Endodermal cell (in vitro differentiated cells): ENCODE results near the gene CACUL1. TPM values are rescaled to one million over a fixed set of nuclear protein-coding genes. Genes with fewer than 3 reads are reported as not detected.
"Not testable (repeated sequence)": the region's sequence is repeated elsewhere in the genome, so short reads cannot be mapped to it uniquely, and the experiment has no call there.

Experiments used
- DNase-seq: peaks from one replicate; pipeline ENCODE4 v3.0.0-alpha.2; 2017
- H3K27ac ChIP-seq: 2 replicates; pipeline ENCODE4 v1.5.1; 2013; ENCODE audit warnings: mild to moderate bottlenecking, low read depth, low read length, moderate library complexity
- H3K27me3 ChIP-seq: 2 replicates; pipeline ENCODE4 v1.6.1; 2013; ENCODE audit warnings: mild to moderate bottlenecking, low read length, moderate library complexity; ENCODE audit not compliant: insufficient read depth, control insufficient read depth, poor library complexity, severe bottlenecking
- H3K36me3 ChIP-seq: 2 replicates; pipeline ENCODE4 v1.7.0; 2013; ENCODE audit warnings: mild to moderate bottlenecking, low read length, moderate library complexity; ENCODE audit not compliant: control insufficient read depth, insufficient read depth
- H3K4me1 ChIP-seq: one replicate; pipeline ENCODE4 v1.7.0; 2013; ENCODE audit warnings: low read length; ENCODE audit not compliant: control insufficient read depth, insufficient read depth
- H3K4me3 ChIP-seq: 2 replicates; pipeline ENCODE4 v1.5.1; 2013; ENCODE audit warnings: mild to moderate bottlenecking, low read length, moderate library complexity
- H3K9ac ChIP-seq: 2 replicates; pipeline ENCODE4 v1.6.1; 2013; ENCODE audit warnings: mild to moderate bottlenecking, low read length, moderate library complexity; ENCODE audit not compliant: poor library complexity, severe bottlenecking; ENCODE audit errors: extremely low read depth
- H3K9me3 ChIP-seq: 2 replicates; pipeline ENCODE4 v1.6.1; 2013; ENCODE audit warnings: mild to moderate bottlenecking, low read length, moderate library complexity; ENCODE audit not compliant: control insufficient read depth
- H3K27ac Mint-ChIP-seq: 2 replicates; pipeline ENCODE4 v1.8.0; 2020; ENCODE audit warnings: mixed read lengths
- H3K27me3 Mint-ChIP-seq: 2 replicates; pipeline ENCODE4 v1.8.0; 2021; ENCODE audit warnings: mild to moderate bottlenecking, mixed read lengths; ENCODE audit not compliant: insufficient read depth
- H3K36me3 Mint-ChIP-seq: 2 replicates; pipeline ENCODE4 v1.8.0; 2020; ENCODE audit warnings: low read depth, mixed read lengths
- H3K4me1 Mint-ChIP-seq: 2 replicates; pipeline ENCODE4 v1.8.0; 2020; ENCODE audit warnings: mixed read lengths
- H3K4me3 Mint-ChIP-seq: 2 replicates; pipeline ENCODE4 v1.8.0; 2020; ENCODE audit warnings: mild to moderate bottlenecking, moderate library complexity, mixed read lengths
- H3K9me3 Mint-ChIP-seq: 2 replicates; pipeline ENCODE4 v1.8.0; 2020; ENCODE audit warnings: mild to moderate bottlenecking, mixed read lengths
- WGBS, 2 experiments: methylation state at CpG; one replicate each; pipeline versions ENCODE4 v1.1.5 to v1.1.7; 2013; ENCODE audit warnings: missing lambda C conversion rate in 2 of 2, mixed read lengths in 1 of 2; ENCODE audit not compliant: insufficient coverage in 1 of 2, insufficient read length in 1 of 2; 5-methylcytosine and 5-hydroxymethylcytosine counted together
- total RNA-seq, 2 donors: library from RNA; stranded (reverse); fragmentation: NEBNext Ultra II Directional in 1 of 2; extraction: Animal tissue kit (Norgen Biotek cat#: 25700) in 1 of 2; gene quantifications; 2 replicates in 1 of 2; 3 replicates in 1 of 2; pipeline ENCODE4 v1.2.1, GENCODE V29; 2021
- TF ChIP-seq, protein P1 (sequence below): fragments of 200-600 bp; sonication (generic); conservative IDR thresholded peaks from 2 replicates; pipeline ENCODE4 v1.5.0; 2021; ENCODE audit warnings: antibody characterized with exemption, mild to moderate bottlenecking

The CACUL1 gene
- total RNA-seq, 2 donors from 2014 or later: 37.5 to 38.9 TPM

DNA sequence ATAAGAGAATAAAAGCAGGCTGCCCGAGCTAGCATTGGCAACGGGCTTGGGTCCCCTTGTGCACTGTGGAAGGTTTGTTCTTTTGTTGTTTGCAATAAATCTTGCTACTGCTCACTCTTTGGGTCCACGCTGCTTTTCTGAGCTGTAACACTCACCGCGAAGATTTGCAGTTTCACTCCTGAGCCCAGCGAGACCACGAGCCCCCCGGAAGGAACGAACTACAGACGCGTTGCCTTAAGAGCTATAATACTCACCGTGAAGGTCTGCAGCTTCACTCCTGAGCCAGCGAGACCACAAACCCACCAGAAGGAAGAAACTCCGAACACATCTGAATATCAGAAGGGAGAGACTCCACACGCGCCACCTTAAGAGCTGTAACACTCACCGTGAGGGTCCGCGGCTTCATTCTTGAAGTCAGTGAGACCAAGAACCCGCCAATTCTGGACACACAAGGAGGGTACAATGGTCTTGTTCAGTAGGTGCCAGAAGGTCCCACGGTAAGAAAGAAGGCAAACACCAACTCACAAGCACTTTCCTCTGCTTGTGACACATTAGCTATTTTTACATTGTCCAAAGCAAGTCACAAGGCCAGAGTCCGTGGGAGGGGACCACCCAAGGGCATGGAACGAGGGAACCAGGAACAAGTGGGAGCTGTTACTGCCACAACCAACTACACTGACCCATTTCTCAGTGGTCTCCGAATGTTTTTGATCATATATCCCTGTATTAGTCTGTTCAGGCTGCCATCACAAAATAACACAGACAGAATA, 29.2 kb upstream of the CACUL1 start:
- H3K9ac ChIP-seq: no peak overlapping the region
- peaks cover 4% of the 10 kb centered on the region for H3K27me3 Mint-ChIP-seq
- H3K36me3 Mint-ChIP-seq: no peaks in the 10 kb centered on the region
- no peak overlapping the region for H3K27ac Mint-ChIP-seq
- H3K4me3 Mint-ChIP-seq: no peak overlapping the region
- 93 to 95% methylated on average over 18 to 24 of the region's 24 CpGs for WGBS, 2 experiments
- no peaks in the 10 kb centered on the region for H3K27me3 ChIP-seq
- H3K9me3 ChIP-seq: no peaks in the 10 kb centered on the region
- no peaks in the 10 kb centered on the region for H3K36me3 ChIP-seq
- no peaks in the 10 kb centered on the region for H3K4me1 ChIP-seq
- H3K4me1 Mint-ChIP-seq: no peaks in the 10 kb centered on the region
- TF ChIP-seq, protein P1, sequence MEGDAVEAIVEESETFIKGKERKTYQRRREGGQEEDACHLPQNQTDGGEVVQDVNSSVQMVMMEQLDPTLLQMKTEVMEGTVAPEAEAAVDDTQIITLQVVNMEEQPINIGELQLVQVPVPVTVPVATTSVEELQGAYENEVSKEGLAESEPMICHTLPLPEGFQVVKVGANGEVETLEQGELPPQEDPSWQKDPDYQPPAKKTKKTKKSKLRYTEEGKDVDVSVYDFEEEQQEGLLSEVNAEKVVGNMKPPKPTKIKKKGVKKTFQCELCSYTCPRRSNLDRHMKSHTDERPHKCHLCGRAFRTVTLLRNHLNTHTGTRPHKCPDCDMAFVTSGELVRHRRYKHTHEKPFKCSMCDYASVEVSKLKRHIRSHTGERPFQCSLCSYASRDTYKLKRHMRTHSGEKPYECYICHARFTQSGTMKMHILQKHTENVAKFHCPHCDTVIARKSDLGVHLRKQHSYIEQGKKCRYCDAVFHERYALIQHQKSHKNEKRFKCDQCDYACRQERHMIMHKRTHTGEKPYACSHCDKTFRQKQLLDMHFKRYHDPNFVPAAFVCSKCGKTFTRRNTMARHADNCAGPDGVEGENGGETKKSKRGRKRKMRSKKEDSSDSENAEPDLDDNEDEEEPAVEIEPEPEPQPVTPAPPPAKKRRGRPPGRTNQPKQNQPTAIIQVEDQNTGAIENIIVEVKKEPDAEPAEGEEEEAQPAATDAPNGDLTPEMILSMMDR: no peak
- DNase-seq: no peak
- no peak overlapping the region for H3K4me3 ChIP-seq
- no peaks in the 10 kb centered on the region for H3K9me3 Mint-ChIP-seq
- no peak overlapping the region for H3K27ac ChIP-seq

DNA sequence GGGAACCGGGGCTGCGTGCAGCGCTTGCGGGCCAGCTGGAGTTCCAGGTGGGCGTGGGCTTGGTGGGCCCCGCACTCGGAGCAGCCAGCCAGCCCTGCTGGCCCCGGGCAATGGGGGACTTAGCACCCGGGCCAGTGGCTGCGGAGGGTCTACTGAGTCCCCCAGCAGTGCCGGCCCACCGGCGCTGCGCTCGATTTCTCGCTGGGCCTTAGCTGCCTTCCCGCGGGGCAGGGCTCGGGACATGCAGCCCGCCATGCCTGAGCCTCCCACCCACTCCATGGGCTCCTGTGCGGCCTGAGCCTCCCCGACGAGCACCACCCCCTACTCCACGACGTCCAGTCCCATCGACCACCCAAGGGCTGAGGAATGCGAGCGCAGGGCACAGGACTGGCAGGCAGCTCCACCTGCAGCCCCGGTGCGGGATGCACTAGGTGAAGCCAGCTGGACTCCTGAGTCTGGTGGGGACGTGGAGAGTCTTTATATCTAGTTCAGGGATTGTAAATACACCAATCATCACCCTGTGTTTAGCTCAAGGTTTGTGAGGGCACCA, 28.2 kb upstream of the CACUL1 start:
- not testable (repeated sequence) for H3K4me1 ChIP-seq, H3K27ac ChIP-seq, H3K9me3 ChIP-seq, H3K4me3 ChIP-seq, H3K4me1 Mint-ChIP-seq, H3K27me3 Mint-ChIP-seq, H3K9ac ChIP-seq, DNase-seq, H3K36me3 ChIP-seq, H3K36me3 Mint-ChIP-seq, H3K27ac Mint-ChIP-seq, H3K27me3 ChIP-seq, H3K9me3 Mint-ChIP-seq, H3K4me3 Mint-ChIP-seq
- WGBS, 2 experiments: 60 to 92% methylated on average over 1 to 30 of the region's 31 CpGs

DNA sequence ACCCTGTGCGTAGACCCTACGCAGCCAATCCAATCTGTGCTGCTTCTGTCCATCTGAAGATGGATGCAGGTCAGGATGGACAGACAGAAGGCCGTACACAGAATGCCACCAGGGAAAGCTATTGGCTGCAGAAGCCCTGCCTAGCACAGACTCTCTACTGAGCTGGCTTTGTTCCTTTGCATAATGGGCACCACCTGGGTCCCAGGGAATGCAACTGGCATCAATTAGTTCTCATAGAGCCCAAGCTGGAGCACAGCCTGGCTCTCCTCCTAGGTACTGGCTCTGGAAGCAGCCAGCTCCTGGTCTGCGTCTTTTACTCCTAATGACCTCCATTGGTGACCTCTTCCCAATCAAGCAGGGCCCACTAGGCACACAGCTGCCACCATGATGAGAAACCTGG, 26.8 kb upstream of the CACUL1 start:
- H3K9ac ChIP-seq: no peak overlapping the region
- no peaks in the 10 kb centered on the region for H3K4me1 Mint-ChIP-seq
- no peak overlapping the region for H3K27ac Mint-ChIP-seq
- no peak for DNase-seq
- H3K4me3 Mint-ChIP-seq: no peak overlapping the region
- H3K4me1 ChIP-seq: no peaks in the 10 kb centered on the region
- no peaks in the 10 kb centered on the region for H3K27me3 ChIP-seq
- H3K36me3 ChIP-seq: no peaks in the 10 kb centered on the region
- H3K4me3 ChIP-seq: no peak overlapping the region
- no peaks in the 10 kb centered on the region for H3K36me3 Mint-ChIP-seq
- H3K27ac ChIP-seq: no peak overlapping the region
- H3K9me3 Mint-ChIP-seq: peaks cover 12% of the 10 kb centered on the region
- 89 to 100% methylated on average over 4 of the region's 4 CpGs for WGBS, 2 experiments
- TF ChIP-seq, protein P1: no peak
- H3K27me3 Mint-ChIP-seq: peaks cover 5% of the 10 kb centered on the region
- no peaks in the 10 kb centered on the region for H3K9me3 ChIP-seq
